Measurements from ENCODE around the gene CTSO. TPM values are rescaled to one million over a fixed set of nuclear protein-coding genes. Genes with fewer than 3 reads are reported as not detected.
A peak's percentile ranks its signal among the peaks of the same experiment; 100 is the strongest.

CTSO gene, protein sequence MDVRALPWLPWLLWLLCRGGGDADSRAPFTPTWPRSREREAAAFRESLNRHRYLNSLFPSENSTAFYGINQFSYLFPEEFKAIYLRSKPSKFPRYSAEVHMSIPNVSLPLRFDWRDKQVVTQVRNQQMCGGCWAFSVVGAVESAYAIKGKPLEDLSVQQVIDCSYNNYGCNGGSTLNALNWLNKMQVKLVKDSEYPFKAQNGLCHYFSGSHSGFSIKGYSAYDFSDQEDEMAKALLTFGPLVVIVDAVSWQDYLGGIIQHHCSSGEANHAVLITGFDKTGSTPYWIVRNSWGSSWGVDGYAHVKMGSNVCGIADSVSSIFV
- 1.6 and 2.8 TPM in 2 replicates for total RNA-seq (2014; rRNA removed)
- Bru-seq, nascent RNA = percentile 41 among the genes with signal in this experiment
- percentile 41 among the genes with signal in this experiment for BruChase-seq, experiment 1, labeled RNA remaining after a 6-hour chase
- BruChase-seq, experiment 2, labeled RNA remaining after a 2-hour chase = percentile 49 among the genes with signal in this experiment
- long read RNA-seq, transcript CTSO-201 (8 exons, 2,954 nt) = major isoform, 25 of 31 reads
- long read RNA-seq, partial matches to known transcripts = 4 of 31 reads
- long read RNA-seq, other reads (novel, unspliced or antisense) = 2 of 31 reads

GRCh38 chr4:155953151-155954117, at the start of gene CTSO:
CTSO (minus strand) TSS chr4:155953866; CDS start chr4:155953847, 19 bp downstream.
- ATAC-seq (peak; percentile 91), DNase-seq (peak; percentile 82)
- ChIA-PET CTCF (interaction anchor here (0.6 to 2.2 kb wide), 8 partner anchors 46 to 1267 kb away, joined by 3 to 21 read pairs (median 4); no protein-coding TSS in a partner anchor), POLR2A (ENCODE audit: unreplicated experiment) (interaction anchor here (0.6 to 0.9 kb wide), 3 partner anchors 43 to 47 kb away, joined by 4 to 6 read pairs (median 5); no protein-coding TSS in a partner anchor)
- H3K27ac ChIP-seq (ENCODE audit: low read length) = peak within 1 kb of the TSS; percentile 93
- peak within 1 kb of the TSS; percentile 89 for H3K4me3 ChIP-seq (ENCODE audit: low read length)
- H3K27me3 ChIP-seq (ENCODE audit: low read length) = no peaks in the 10 kb centered on the region
- H3K9me3 ChIP-seq (ENCODE audit: low read length) = no peaks in the 10 kb centered on the region
- H3K36me3 ChIP-seq (ENCODE audit: low read depth, low read length) = no peaks in the 10 kb centered on the region
- peak within 1 kb of the TSS; percentile 100 for H2AFZ ChIP-seq (ENCODE audit: low read length)
- intact Hi-C loops (cut with micrococcal nuclease) = loop anchor here (1.0 to 2.0 kb wide), 4 partner anchors 47 to 511 kb away; no protein-coding TSS in a partner anchor
- TSS peak; percentile 56 for BruUV-seq (replicated peaks)
- peak within 1 kb of the TSS; percentile 100 for H3K4me2 ChIP-seq (ENCODE audit: low read length)
- no peak for TF ChIP-seq EZH2 (IDR thresholded peaks at IDR 0.05; ENCODE audit: low read length, unreplicated experiment)
- TF ChIP-seq, protein P1, sequence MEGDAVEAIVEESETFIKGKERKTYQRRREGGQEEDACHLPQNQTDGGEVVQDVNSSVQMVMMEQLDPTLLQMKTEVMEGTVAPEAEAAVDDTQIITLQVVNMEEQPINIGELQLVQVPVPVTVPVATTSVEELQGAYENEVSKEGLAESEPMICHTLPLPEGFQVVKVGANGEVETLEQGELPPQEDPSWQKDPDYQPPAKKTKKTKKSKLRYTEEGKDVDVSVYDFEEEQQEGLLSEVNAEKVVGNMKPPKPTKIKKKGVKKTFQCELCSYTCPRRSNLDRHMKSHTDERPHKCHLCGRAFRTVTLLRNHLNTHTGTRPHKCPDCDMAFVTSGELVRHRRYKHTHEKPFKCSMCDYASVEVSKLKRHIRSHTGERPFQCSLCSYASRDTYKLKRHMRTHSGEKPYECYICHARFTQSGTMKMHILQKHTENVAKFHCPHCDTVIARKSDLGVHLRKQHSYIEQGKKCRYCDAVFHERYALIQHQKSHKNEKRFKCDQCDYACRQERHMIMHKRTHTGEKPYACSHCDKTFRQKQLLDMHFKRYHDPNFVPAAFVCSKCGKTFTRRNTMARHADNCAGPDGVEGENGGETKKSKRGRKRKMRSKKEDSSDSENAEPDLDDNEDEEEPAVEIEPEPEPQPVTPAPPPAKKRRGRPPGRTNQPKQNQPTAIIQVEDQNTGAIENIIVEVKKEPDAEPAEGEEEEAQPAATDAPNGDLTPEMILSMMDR (conservative IDR thresholded peaks at IDR 0.05; ENCODE audit: low read depth, low read length) = peak; percentile 73
- TF ChIP-seq EZH2phosphoT487 (IDR thresholded peaks at IDR 0.05; ENCODE audit: borderline replicate concordance, low read length) = no peak
- no peaks in the 10 kb centered on the region for H3K79me2 ChIP-seq (ENCODE audit: low read length)
- peak within 1 kb of the TSS; percentile 97 for H3K9ac ChIP-seq (ENCODE audit: low read length)
- no peaks in the 10 kb centered on the region for H3F3A ChIP-seq (ENCODE audit: low read length, unreplicated experiment)
- no peaks in the 10 kb centered on the region for H4K20me1 ChIP-seq (ENCODE audit: low read length)
- no peaks in the 10 kb centered on the region for H3K9me2 ChIP-seq (replicated peaks; ENCODE audit: low read length)
- H3K4me1 ChIP-seq (ENCODE audit: insufficient read depth, low read length) = peaks cover 11% of the 10 kb centered on the region

DNA sequence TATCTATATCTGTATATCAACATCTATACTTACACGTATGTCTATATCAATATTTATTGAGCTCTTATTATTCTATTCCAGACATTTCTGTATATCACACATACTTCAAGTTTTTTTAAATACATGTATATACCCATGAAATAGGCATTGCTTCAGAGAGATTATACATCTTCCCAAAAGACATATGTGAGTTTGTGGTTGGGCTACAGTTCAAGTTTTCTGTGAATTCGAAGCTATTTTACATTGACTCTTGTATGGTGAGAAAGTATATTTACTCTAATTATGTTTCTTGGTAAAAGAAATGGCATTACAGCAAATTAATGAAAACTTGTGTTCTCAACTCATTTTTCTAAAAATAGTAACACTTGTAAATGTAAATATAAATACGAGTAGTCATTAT, 46.8 kb upstream of the CTSO start:
- H3K36me3 ChIP-seq (ENCODE audit: low read depth, low read length) = no peaks in the 10 kb centered on the region
- no peak overlapping the region for H2AFZ ChIP-seq (ENCODE audit: low read length)
- H3K27ac ChIP-seq (ENCODE audit: low read length) = no peak overlapping the region
- ChIA-PET POLR2A (ENCODE audit: unreplicated experiment) (no interaction called here), CTCF (no interaction called here)
- no peaks in the 10 kb centered on the region for H3K79me2 ChIP-seq (ENCODE audit: low read length)
- H3K4me1 ChIP-seq (ENCODE audit: insufficient read depth, low read length) = no peaks in the 10 kb centered on the region
- no peaks in the 10 kb centered on the region for H3K9me3 ChIP-seq (ENCODE audit: low read length)
- H3F3A ChIP-seq (ENCODE audit: low read length, unreplicated experiment) = no peaks in the 10 kb centered on the region
- no peak overlapping the region for H3K4me2 ChIP-seq (ENCODE audit: low read length)
- TF ChIP-seq EZH2phosphoT487 (IDR thresholded peaks at IDR 0.05; ENCODE audit: borderline replicate concordance, low read length) (no peak), EZH2 (IDR thresholded peaks at IDR 0.05; ENCODE audit: low read length, unreplicated experiment) (no peak)
- TF ChIP-seq, protein P1 (conservative IDR thresholded peaks at IDR 0.05; ENCODE audit: low read depth, low read length) = no peak
- intact Hi-C loops (cut with micrococcal nuclease) = no loop called here
- no peak overlapping the region for H3K9ac ChIP-seq (ENCODE audit: low read length)
- no peaks in the 10 kb centered on the region for H3K9me2 ChIP-seq (replicated peaks; ENCODE audit: low read length)
- H3K4me3 ChIP-seq (ENCODE audit: low read length) = no peak overlapping the region
- no peak for ATAC-seq
- H4K20me1 ChIP-seq (ENCODE audit: low read length) = no peaks in the 10 kb centered on the region
- BruUV-seq (replicated peaks) = no TSS peak
- no peaks in the 10 kb centered on the region for H3K27me3 ChIP-seq (ENCODE audit: low read length)
- no peak for DNase-seq

All from PC-3 (cell line).